ENCODE data around the gene MUC15. TPM values are rescaled to one million over a fixed set of nuclear protein-coding genes. Genes with fewer than 3 reads are reported as not detected.

Gene MUC15
- polyA plus RNA-seq, 1 experiment, result not detected

DNA sequence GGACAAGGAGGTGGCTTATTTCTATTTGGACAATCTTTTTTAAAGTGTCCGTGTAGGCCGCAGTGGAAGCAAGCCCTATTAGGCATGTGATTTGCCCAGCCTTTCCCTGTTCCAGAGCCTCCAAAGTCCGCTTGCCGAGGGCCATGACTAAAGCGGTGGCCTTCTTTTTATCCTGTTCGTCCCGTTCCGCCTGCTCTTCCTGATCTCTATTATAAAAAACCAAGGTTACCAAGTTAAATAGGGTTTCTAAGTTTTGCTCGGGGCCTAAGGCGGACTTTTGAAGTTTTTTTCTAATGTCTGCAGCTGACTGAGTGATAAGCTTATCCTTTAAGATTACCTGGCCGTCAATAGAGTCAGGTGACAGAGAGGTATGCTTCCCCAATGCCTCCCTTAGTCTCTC, 21.6 kb upstream of the MUC15 start:
- no peaks in the 10 kb centered on the region for H3K36me3 ChIP-seq (ENCODE audit: control insufficient read depth, insufficient read depth, low read length)
- H3K27me3 ChIP-seq (ENCODE audit: control insufficient read depth, insufficient read depth, low read length), result no peaks in the 10 kb centered on the region
- ChIA-PET CTCF (no interaction called here), POLR2A (no interaction called here)
- H3K4me3 ChIP-seq (ENCODE audit: low read depth, low read length), result no peak overlapping the region
- no peak for DNase-seq (ENCODE audit: low read depth)
- TF ChIP-seq CTCF (IDR thresholded peaks at IDR 0.05; ENCODE audit: insufficient read depth, low read depth, low read length), result no peak

- H3K27me3 ChIP-seq (ENCODE audit: control insufficient read depth, insufficient read depth, low read length), result no peaks in the 10 kb centered on the region
- H3K4me3 ChIP-seq (ENCODE audit: low read depth, low read length), result no peak overlapping the region
- H3K36me3 ChIP-seq (ENCODE audit: control insufficient read depth, insufficient read depth, low read length), result no peaks in the 10 kb centered on the region
- ChIA-PET POLR2A (no interaction called here), CTCF (no interaction called here)
- DNase-seq (ENCODE audit: low read depth), result no peak
- no peak for TF ChIP-seq CTCF (IDR thresholded peaks at IDR 0.05; ENCODE audit: insufficient read depth, low read depth, low read length)
Observed at GRCh38 chr11:26587073-26587472, 15.0 kb upstream of the MUC15 start.

- H3K36me3 ChIP-seq (ENCODE audit: control insufficient read depth, insufficient read depth, low read length), result no peaks in the 10 kb centered on the region
- no peak for DNase-seq (ENCODE audit: low read depth)
- CTCF ChIA-PET, result no interaction called here
- H3K27me3 ChIP-seq (ENCODE audit: control insufficient read depth, insufficient read depth, low read length), result no peaks in the 10 kb centered on the region
- H3K4me3 ChIP-seq (ENCODE audit: low read depth, low read length), result no peak overlapping the region
- POLR2A ChIA-PET, result no interaction called here
- no peak for TF ChIP-seq CTCF (IDR thresholded peaks at IDR 0.05; ENCODE audit: insufficient read depth, low read depth, low read length)
Observed at GRCh38 chr11:26584818-26585217, 12.8 kb upstream of the MUC15 start.

DNA sequence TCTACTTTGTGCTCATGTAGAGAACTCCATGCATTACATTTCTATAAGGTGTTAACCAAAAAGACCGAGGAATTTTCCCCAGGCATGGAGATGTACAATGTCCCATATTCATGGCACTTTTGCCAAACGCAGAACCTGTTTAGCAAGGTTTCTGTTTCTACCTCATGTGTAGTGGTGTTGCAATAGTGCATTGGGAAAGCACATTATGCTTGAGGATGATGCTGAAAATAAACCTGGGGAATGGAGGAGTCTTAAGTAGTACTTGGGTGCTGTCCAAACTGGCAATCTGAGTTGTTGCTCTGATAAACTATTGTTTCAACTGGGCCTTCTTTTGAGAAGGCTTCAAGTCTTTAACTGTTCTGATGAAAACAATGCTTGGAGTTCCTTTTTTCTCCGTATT, 11.5 kb upstream of the MUC15 start:
- ChIA-PET POLR2A (no interaction called here), CTCF (no interaction called here)
- Histone ChIP-seq H3K27me3 (ENCODE audit: control insufficient read depth, insufficient read depth, low read length) (no peaks in the 10 kb centered on the region), H3K36me3 (ENCODE audit: control insufficient read depth, insufficient read depth, low read length) (no peaks in the 10 kb centered on the region), H3K4me3 (ENCODE audit: low read depth, low read length) (no peak overlapping the region)
- TF ChIP-seq CTCF (IDR thresholded peaks at IDR 0.05; ENCODE audit: insufficient read depth, low read depth, low read length), result no peak
- DNase-seq (ENCODE audit: low read depth), result no peak

DNA sequence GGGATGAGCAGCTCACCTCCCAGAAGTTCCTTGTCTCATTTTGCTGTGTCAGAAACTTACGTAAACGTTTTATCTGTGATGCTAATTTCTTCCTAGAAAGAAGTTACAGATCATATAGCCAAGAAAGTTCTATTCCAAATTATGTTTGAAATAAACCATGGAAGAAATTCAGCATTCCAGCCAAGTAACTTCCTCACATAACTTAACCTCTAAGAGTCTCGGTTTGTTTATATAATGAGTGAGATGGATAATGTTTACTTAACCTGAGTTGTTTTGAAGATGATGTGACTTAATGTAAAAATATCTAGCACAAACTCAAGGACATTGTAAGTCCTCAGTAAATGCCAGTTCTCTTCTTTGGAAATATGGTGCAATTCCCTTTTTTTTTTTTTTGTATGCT, 8.9 kb upstream of the MUC15 start:
- no peak overlapping the region for H3K4me3 ChIP-seq (ENCODE audit: low read depth, low read length)
- CTCF ChIA-PET, result no interaction called here
- DNase-seq (ENCODE audit: low read depth), result no peak
- H3K27me3 ChIP-seq (ENCODE audit: control insufficient read depth, insufficient read depth, low read length), result no peaks in the 10 kb centered on the region
- POLR2A ChIA-PET, result no interaction called here
- TF ChIP-seq CTCF (IDR thresholded peaks at IDR 0.05; ENCODE audit: insufficient read depth, low read depth, low read length), result no peak
- no peaks in the 10 kb centered on the region for H3K36me3 ChIP-seq (ENCODE audit: control insufficient read depth, insufficient read depth, low read length)

Data from BJ (cell line).